ENCODE data around the gene MACIR. TPM values are rescaled to one million over a fixed set of nuclear protein-coding genes. Genes with fewer than 3 reads are reported as not detected.

MACIR gene
- total RNA-seq, 1 donor from 2014 or later, result 10.5 TPM

DNA sequence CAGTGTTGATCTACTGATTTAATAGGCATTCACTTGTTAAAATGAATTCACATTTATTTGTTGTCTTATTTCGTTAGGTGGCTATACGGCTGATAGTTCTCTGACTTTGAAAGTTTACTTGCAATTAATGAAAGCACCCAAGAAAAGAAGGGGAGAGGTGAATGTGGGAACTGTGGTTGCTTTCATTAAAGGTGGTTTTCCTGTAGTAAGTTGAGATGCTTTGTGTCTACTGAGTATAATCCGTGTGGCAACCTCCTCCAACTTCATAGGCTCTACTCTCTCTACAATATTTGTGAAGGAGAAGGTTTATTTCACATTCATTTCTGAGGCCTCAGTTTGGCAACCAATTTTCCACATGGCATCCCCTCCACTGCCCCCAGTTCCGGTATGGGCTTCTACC lies 12.8 kb upstream of the MACIR start:
- DNase-seq, result no peak

DNA sequence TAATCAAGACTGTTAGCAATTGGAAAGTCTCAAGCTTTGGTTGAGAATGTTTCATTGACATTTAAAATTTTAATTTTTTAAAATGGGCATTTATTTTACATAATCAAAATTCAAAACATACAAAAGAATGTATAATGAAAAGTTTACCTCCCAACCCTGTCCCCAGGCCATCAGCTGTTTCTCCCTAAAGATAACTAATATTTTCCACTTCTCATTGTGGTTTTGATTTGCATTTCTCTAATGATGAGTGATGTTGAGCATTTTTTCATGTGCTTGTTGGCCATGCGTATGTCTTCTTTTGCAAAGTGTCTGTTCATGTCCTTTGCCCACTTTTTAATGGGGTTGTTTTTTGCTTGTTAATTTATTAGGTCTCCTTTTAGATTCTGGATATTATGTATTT lies 11.4 kb upstream of the MACIR start:
- no peak for DNase-seq

DNA sequence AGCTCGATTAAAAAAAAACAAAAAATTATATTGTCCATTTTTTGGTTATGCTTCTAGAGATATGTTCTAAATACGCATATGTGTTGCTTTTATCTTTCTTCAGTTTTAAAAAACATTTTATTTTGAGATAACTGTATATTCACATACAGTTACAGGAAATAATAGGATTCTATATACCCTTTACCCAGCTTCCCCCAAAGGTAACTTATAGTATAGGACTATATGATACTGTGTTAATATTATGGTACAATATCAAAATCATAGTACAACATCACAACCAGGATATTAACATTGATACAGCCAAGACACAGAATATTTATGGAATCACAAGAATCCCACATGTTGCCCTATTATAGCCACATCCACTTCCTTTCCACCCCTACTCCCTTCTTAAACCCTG lies 9.5 kb upstream of the MACIR start:
- no peak for DNase-seq

DNA sequence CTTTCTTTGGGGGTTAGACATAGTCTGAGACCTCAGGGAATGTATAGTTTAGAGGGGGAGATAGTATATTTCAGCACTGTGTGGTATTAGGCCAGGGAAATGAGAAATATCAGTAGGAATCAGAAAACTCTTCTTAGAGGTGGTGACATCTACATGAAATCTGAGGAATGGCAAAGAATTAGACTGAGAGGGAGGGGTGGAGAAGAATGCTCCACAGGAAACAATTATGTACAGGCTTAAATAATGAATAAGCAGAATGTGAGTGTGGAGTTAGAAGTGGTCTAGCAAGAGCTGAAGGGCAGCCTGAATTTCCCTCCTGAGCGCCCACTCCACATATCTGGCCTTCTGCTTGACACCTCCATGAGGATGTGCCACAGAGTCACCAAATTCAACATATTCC lies 3.6 kb upstream of the MACIR start:
- DNase-seq, result no peak

DNA sequence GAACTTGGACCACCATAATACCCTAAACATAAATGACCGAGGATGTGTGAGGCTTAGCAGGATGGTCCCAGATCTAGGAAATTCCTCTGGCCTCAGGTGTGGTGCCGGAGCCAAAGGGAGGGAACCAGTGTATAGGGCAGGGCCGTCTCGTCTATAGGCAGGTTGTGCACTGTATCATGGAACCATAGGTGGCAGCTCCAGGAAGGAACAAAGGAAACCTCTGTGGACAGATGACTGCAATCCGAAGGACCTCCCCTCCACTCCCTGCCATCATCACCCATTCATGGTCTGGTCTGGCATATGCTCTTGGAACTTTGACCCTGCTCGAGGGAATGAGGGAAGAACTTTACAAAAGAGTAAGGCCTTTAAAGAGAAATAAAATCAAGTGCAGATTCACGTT lies 2.9 kb upstream of the MACIR start:
- no peak for DNase-seq

DNA sequence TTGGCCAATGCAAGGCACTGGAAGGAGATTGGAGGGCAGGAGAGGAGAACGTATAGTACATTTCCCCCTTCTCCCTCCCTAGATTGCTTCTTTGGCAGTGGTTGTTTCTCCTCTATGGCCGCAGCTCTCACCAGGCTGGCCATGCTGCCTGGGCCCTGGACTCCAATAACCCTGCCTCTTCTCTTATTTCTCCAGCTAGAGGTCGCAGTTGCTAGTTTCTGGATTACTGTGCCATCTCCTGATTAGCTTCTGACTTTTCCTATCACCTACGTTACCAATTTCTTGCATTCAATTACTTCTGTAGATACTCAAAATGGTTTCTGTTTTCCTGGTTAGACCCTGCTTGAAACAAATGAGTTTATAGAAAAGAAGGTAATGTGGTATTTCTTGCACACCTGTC lies 2.4 kb upstream of the MACIR start:
- no peak for DNase-seq

DNA sequence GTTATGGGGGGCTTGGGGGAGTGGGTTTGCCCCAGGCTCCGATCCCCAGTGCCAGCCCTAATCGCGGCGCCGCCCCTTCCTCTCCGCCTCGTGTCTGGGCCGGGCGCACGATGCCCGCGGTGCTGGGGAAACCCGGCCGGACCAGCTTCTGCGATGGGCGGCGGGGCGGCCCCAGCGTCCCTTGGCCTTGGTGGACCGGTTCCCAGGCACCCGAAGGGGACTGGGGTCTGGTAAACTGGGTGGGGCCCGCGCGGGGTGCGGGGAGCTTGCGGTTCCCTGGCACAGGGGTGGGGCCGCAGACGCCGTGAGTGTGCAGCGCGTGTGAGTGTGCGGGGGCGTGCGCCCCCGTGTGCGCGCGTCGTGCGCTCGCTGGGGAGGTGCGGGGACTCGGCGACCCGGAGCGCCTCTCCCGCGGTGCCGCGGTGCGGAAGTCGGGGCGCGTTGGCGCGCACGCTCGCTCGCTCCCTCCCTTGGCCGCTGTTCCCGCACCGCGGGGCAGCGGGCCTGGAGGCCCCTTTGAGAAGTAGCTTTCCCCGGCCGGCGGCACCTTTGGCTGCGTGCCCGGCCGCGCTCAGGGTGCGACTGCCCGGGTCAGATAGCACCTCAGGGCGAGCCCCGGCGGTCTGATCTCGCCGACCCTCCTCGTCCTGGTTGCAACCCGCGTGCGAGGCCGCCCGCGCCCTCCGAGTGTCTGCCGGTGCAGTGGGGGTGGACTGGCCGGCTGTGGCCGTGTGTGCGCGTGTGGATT lies 568 bp downstream of the MACIR start:
- DNase-seq, result peak; percentile 58

DNA sequence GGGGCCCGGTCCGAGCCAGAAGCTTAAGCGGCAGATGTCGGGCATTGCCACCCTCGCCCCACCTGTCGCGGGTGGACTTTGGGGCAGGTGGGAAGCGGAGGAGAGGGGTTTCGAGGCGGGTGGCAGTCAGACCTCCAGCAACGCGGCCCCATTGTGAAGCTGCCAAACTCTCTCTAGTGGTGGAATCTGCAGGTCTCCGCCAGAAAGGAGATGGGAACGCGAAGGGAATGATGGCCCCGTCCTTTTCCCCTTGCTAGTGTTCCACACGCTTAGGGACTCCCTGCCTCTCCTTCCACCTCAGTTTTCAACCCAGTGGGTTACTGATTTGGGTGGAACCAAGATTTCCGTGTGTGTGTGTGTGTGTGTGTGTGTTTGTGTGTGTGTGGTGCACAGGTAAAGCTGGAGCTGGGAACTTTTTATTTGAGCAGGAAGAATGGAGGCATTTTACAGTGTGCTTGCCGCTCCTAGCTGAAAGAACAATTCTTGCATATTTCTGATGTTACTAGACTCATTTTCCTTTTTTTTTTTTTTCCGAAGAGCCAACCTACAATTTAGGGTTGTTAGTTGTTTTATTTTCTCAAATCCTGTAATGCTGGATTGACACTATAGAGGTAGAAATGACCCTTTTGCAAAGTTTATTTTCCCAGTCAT lies 1.3 kb downstream of the MACIR start:
- no peak for DNase-seq

DNA sequence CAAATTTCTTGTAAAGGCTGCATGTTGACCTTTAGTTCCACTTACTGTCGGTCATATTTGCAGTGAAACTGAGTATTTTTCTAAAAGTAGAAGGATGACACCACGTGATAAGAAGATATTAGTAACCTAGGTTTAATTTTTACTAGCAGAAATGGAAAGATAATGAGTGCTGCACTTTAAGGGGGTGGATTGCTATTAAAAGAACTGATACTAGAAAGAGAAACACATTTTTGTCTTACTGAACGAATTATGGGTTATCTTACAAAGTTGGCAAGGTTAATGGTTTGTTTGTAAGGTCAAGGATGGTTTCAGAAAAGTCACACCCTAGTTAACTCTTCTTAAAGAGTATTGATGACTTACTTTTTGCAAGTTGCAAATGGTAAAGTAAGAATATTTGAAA lies 2.4 kb downstream of the MACIR start:
- DNase-seq, result no peak

DNA sequence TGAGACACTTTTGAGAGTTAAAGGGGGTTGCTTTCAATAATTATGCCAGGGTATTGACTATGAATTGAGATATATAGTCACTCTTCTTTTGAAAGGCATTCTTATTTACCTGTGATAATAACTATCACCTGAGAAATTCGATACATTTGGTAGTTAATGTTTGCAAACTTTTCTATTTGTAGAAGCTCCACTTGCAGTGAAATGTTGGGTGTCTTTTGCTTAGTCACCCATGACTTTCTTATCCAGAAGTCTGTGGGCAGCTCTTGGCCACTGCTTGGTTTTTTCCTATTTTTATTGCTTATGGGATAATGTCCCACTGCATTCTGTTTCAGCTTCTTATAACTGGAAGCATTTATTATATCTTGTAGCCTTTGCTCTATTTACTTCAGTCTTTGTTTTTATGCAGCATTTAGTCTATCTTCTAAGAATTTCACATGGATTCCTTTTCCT lies 3.9 kb downstream of the MACIR start:
- DNase-seq, result no peak

DNA sequence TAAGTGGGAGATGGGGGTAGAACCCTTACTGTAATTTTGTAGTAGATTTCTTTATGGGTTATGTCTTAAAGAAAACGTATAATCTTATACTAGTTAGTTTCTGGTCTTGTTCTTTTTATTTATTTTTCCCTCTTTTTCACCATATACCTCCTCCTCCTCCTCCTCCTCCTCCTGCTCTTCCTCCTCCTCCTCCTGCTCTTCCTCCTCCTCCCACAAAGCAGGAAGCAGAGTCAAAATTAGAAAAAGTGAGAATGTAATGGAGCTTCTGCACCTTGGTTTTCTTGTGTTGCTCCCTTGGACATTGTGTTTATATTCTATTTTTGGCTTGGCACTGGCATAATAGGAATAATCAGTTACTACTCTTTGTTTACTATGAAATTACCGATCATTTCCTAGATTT lies 4.5 kb downstream of the MACIR start:
- DNase-seq, result no peak

DNA sequence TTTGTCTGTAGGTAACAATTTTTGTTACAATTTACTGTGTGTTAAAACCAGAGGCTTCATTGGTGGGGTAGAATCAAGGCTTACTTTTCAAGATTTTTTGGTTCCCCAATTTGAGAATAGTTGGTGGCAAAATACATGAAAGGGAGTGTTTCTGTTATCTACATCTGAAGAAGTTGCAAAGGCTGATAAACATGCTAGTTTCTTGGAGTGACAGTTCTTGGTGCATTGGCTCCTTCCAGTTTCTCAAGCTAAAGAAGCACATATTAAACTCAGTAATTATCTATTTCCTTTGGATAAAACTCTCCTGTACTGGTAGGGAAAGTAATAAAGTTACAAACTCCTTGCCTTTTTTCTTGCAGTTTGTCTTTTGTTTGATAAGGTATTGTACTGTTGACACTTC lies 5.9 kb downstream of the MACIR start:
- no peak for DNase-seq

DNA sequence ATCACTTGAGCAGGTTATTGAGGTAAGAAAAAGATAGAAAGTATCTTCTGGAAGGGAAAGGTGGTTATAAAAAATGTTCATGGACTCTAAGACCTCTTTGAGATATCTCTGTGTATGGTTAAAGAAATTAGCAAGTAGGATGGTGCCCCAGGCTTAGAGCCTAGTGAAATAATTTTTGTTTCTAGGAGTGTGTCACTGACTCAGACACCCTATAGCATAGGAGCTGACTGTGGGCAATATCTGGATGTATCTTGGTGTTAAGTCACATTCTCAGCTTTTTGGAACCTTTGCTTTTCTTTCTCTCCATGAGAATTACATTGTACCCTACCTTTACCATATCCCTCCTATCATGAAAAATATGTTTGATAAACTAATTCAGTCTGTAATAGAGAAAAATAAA lies 12.0 kb downstream of the MACIR start:
- no peak for DNase-seq

DNA sequence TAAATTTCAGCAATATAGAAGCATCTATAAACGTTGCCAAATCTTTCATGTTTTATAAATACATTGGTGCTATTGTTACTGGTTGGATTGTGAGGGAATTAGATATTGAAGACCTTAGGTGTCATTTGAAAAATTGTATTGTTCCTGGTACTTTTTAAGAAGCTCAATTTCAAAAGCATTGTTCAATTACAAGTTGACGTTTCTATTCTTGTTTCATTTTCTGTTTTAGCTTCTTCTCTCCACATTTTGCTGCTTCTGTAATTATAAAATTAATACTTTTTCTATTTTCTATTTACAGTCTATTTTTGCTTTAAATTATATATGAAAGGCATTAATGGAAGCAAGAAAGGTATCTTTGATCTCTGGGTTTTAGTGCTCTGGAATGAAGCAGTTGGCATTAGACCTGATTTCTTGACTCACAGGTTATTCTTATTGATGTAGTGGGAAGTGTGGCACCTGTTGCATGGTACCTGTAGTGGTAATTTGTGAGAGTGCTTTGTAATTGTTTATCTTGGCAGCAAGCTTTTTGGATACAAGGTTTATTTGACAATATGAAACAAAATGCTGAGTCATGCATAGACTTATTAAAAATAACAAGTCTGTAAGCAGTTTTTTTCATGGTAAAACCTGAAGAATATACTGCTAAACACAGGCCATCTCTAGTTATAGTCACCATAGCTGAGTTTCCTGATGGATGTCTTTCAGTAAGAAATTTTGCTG lies 13.2 kb downstream of the MACIR start:
- DNase-seq, result no peak

DNA sequence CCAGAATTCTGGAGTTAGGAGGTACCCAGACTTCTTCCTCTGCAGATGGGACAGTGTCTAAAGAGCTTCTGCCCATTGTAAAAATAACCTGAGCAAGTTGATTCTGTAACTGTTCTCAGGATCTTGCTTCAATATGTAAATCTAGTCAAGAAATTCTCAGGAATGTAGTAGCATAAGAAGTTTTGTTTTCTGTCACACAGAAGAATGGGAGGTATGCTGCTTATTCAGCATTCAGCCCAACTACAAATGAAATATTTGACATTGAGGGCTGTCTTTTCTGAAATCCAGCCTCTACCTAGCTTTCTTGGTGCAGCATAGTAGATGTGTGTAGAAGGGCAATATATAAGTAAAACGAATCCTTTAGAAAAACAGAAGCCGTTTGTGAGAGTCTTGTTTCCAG lies 13.8 kb downstream of the MACIR start:
- no peak for DNase-seq

DNA sequence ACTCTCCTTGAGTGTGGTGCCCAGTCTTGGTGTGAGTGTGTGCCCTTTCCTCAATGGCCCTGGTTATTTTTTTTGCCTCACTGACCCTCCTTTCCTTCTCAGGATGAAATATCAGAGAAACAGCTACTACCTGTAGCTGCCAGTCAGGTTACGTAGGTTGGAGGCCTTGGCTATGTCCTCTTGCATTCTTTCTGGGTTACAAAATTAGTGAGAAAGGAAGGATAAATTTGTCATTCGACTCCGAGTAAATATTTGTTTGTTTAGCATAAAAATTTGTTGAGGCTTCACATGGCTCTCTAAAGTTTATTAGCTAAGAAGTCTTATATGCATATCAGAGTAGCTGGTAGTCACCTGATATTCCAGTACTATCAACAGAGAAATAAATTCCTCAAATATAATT lies 15.4 kb downstream of the MACIR start:
- no peak for DNase-seq

DNA sequence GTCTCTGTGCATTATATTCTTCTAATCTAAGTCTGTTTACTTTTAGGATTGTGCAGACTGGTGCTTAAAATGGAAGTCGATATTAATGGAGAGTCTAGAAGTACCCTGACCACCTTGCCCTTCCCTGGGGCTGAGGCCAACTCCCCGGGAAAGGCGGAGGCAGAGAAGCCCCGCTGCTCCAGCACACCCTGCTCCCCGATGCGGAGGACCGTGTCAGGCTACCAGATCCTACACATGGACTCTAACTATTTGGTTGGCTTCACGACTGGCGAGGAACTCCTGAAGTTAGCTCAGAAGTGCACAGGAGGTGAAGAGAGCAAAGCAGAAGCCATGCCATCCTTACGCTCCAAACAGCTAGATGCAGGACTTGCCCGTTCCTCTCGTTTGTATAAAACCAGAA lies 17.3 kb downstream of the MACIR start:
- DNase-seq, result no peak

DNA sequence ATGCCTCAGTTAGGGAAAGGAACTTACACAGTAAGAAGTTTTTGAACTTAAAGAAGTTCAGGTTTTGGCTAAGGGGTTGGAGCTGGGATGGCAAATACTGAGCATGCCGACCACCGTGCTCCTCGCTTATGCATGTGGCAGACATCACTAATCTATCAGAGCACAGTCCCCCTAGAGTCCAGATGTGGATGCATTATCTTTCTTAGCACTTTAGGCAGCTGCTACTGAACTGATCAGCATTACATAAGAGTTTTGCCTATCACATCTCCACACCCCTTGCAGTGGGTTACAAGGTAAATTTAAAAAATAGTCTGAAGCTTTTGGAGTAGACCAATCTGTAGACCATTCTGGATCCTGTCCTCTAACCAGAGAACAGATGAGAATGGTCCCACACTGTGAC lies 22.4 kb downstream of the MACIR start:
- no peak for DNase-seq

DNA sequence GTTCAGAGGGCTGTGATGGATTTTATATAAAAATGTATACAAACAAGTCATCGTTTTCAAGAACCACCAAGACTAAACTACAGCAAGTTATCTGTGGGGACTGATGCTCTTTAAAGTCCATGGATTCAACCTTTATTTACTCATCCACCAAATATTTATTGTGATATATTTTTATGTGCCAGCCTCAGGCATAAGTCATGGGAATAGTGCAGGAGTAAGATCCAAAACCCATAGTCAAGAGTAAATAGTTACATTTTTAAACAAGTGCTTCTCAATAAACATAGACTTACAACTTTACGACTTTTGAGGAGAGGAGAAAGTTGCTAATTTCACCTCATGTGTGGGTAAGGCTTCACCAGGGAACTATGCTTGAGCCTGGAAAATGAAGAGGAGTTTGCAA lies 24.6 kb downstream of the MACIR start:
- DNase-seq, result no peak

DNA sequence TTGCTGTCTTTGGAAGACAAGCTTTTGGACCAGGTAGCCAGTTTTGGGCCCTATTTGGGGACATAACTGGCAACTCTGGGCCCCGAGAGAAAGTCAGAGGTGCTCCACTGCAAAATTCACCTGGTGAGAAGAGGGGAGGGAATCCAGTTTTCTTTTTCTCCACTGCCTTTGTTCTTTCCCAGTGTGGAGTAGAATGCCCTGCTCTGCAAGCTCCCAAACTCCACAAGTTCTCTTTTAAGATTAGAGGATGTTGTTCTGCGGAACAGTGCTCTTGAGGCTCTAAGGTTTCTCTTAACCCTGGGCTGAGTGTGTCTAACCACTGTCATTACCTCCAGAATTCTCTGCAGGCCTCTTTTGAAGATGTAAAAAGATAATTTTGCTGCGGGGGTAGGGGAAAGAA lies 25.3 kb downstream of the MACIR start:
- no peak for DNase-seq

DNA sequence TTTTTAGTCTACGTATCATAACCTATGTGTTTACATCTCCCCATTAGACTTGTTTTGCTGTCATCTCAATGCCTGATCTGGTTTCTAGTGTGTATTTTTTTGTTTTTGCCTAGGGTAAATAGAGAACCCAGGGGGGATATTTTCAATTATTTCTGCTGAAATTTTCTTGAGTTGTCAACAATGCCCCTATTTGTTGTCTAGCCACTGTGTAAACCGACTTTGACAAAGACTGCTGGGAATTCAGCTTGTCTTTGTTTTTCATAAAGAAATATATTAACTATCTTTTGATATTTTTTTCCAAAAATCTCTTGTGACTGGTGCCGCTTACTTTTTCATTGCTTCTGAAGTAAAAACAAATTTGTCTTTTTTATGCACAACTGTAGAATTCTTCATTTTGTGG lies 28.1 kb downstream of the MACIR start:
- no peak for DNase-seq

DNA sequence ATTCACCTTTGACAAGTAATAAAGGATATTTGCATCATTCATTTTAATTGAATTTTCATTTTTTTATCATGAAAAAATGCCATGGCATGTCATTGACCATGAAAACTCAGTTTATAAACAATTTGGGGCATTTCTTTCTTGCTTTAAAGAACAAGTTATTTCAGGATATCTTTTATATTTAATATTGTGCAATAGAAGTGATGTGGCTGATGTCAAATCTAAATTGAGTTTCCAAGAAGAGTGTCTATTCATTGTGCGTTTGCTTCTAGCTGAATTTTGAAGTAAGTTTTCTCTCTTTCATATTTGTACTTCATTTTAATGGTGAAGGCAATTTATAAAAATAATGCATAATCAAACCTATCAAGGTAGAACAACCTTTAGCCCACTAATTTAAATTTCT lies 30.5 kb downstream of the MACIR start:
- no peak for DNase-seq

DNA sequence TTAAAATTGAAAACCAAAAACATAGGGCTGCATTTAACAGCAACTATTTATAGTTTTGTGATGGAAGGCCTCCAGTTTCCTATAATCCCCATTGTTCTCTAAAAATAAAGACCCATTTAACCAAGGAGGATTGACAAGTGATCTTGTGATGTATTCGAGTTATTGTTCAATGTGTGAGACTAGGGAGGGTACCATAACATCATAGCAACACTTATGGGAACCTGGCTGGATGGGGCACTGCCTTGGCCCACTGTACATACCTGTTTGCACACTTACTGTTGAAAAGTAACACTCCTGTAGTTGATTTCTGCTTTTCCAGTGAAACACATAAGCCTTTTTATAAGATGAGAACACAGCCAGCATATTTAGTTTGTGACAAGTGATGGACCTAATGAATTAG lies 32.3 kb downstream of the MACIR start:
- no peak for DNase-seq

DNA sequence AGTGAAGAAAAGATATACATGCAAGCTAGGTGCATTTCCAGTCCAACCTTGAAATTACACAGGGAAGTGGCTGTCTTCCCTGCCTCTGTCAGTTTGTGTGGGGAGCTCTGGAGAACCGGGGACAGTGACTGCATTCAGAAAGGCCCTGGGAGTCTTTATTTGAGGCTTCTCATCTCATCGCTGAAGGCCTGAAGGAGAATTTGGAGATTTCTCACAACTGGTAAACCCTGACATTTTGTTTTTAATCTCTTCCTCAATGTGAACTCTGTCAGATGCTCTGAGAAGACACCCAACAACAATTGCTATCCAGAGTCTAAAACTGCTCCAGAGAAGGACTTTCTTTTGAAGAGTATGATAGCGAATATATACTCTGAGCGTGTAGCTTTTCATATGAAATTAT lies 33.0 kb downstream of the MACIR start:
- DNase-seq, result no peak
